Loucy (cell line): ENCODE data around the gene RORB.

Source experiments
- H2AFZ ChIP-seq: fragments of 200-600 bp; sonication (generic); 2 replicates; pipeline ENCODE4 v1.6.0; 2016; ENCODE audit warnings: antibody characterized with exemption, mild to moderate bottlenecking, low read length, moderate library complexity
- H3F3A ChIP-seq: fragments of 200-600 bp; 2 replicates; pipeline ENCODE4 v1.6.0; 2016; ENCODE audit warnings: antibody characterized with exemption, low read depth, mild to moderate bottlenecking
- H3K27me3 ChIP-seq: fragments of 200-600 bp; sonication (generic); 2 replicates; pipeline ENCODE4 v1.6.1; 2014; ENCODE audit warnings: low read length, mild to moderate bottlenecking; ENCODE audit not compliant: insufficient read depth, poor library complexity, severe bottlenecking
- H3K36me3 ChIP-seq: fragments of 200-600 bp; sonication (generic); 2 replicates; pipeline ENCODE4 v1.6.1; 2016; ENCODE audit warnings: low read length; ENCODE audit not compliant: insufficient read depth
- H3K4me1 ChIP-seq: fragments of 200-600 bp; sonication (generic); 2 replicates; pipeline ENCODE4 v1.5.1; 2014; ENCODE audit warnings: low read length, mild to moderate bottlenecking; ENCODE audit not compliant: insufficient read depth, poor library complexity, severe bottlenecking
- H3K4me2 ChIP-seq: fragments of 200-600 bp; sonication (generic); 2 replicates; pipeline ENCODE4 v1.6.0; 2014; ENCODE audit warnings: antibody characterized with exemption, low read length, low read depth, mild to moderate bottlenecking; ENCODE audit not compliant: poor library complexity, severe bottlenecking
- H3K4me3 ChIP-seq: fragments of 200-600 bp; sonication (generic); 2 replicates; pipeline ENCODE4 v1.5.1; 2014; ENCODE audit warnings: low read length, mild to moderate bottlenecking, mixed read lengths; ENCODE audit not compliant: poor library complexity, severe bottlenecking
- H3K79me2 ChIP-seq: fragments of 200-600 bp; sonication (generic); 2 replicates; pipeline ENCODE4 v1.6.1; 2014; ENCODE audit warnings: low read length; ENCODE audit not compliant: insufficient read depth
- H3K9ac ChIP-seq: fragments of 200-600 bp; sonication (generic); 2 replicates; pipeline ENCODE4 v1.6.0; 2014; ENCODE audit warnings: mild to moderate bottlenecking, low read depth, low read length, moderate library complexity; ENCODE audit not compliant: poor library complexity, severe bottlenecking
- H3K9me2 ChIP-seq: fragments of 200-600 bp; sonication (generic); replicated peaks from 2 replicates; pipeline ENCODE4 v1.6.1; 2016; ENCODE audit warnings: low read depth, low read length, mixed read lengths
- H3K9me3 ChIP-seq: fragments of 200-600 bp; sonication (generic); 2 replicates; pipeline ENCODE4 v1.6.1; 2014; ENCODE audit warnings: mild to moderate bottlenecking, antibody characterized with exemption, low read length, low read depth; ENCODE audit not compliant: insufficient read depth
- H4K20me1 ChIP-seq: fragments of 200-600 bp; sonication (generic); 2 replicates; pipeline ENCODE4 v1.6.0; 2014; ENCODE audit warnings: antibody characterized with exemption, low read length, mild to moderate bottlenecking; ENCODE audit not compliant: insufficient read depth, poor library complexity, severe bottlenecking
- CTCF ChIP-seq: fragments of 200-600 bp; sonication (generic); conservative IDR thresholded peaks from 2 replicates; pipeline ENCODE4 v1.5.1; 2014; ENCODE audit warnings: mild to moderate bottlenecking, antibody characterized with exemption, low read length
- EZH2phosphoT487 ChIP-seq: fragments of 200-600 bp; IDR thresholded peaks from 2 replicates; pipeline ENCODE4 v1.6.1; 2018; ENCODE audit warnings: antibody characterized with exemption, mild to moderate bottlenecking, moderate library complexity, borderline replicate concordance

RORB gene

DNA sequence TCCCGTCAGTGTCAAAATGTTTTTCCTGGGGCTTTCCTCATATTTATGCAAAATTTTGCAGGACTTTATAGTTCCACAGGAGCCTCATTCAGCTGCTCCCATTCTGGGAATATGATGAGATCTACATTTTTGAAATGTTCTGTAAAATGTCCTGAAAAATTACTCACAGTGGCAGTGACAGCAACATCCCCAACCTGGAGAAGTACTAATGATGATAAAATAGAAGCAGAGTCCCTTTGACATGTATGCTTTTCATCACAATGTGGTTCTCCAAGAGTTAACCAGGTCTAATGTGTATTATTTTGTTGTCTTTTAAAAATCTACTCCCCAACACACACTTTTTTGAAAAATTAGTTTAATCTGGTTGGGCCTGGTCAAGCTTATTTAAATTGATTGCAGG is 36.1 kb downstream of the RORB start:
- Histone ChIP-seq H2AFZ (no peak overlapping the region), H3K4me2 (no peak overlapping the region), H3K79me2 (no peaks in the 10 kb centered on the region)

GRCh38 chr9:74534841-74535240 is 37.7 kb downstream of the RORB start:
- TF ChIP-seq CTCF (no peak), EZH2phosphoT487 (no peak)
- Histone ChIP-seq H4K20me1 (no peaks in the 10 kb centered on the region), H3K27me3 (no peaks in the 10 kb centered on the region), H3K79me2 (no peaks in the 10 kb centered on the region), H3K9ac (no peak overlapping the region), H2AFZ (no peak overlapping the region), H3K4me2 (no peak overlapping the region), H3F3A (no peaks in the 10 kb centered on the region), H3K9me3 (no peaks in the 10 kb centered on the region), H3K9me2 (no peaks in the 10 kb centered on the region), H3K36me3 (no peaks in the 10 kb centered on the region), H3K4me1 (no peaks in the 10 kb centered on the region), H3K4me3 (no peak overlapping the region)

More for the DNA sequence above, 36.1 kb downstream of the RORB start:
- no peaks in the 10 kb centered on the region for H3K9me2 ChIP-seq
- H3K9me3 ChIP-seq = no peaks in the 10 kb centered on the region
- no peak overlapping the region for H3K4me3 ChIP-seq
- no peaks in the 10 kb centered on the region for H3F3A ChIP-seq
- no peaks in the 10 kb centered on the region for H4K20me1 ChIP-seq
- H3K4me1 ChIP-seq = no peaks in the 10 kb centered on the region
- no peaks in the 10 kb centered on the region for H3K27me3 ChIP-seq
- TF ChIP-seq CTCF = no peak
- no peak for TF ChIP-seq EZH2phosphoT487
- H3K36me3 ChIP-seq = no peaks in the 10 kb centered on the region
- no peak overlapping the region for H3K9ac ChIP-seq

DNA sequence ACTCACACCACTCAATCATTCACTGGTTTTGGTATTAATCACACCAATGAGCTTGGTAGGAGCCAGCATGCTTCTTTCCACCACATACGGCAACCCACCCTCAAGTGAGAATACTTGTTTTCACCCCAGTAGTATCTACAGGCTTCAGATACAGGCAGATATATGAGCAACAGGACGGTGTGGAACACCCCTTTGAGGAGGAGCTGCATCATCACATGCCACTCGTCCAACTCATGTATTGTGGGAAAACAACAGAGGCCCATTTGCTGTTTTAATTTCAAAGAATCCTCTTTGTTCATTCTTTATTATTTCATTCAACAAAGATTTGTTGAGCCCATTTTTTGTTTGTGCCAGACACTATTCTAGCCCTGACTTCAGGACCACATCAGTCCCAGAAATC is 46.0 kb downstream of the RORB start:
- Histone ChIP-seq H3K4me2 (no peak overlapping the region), H3K36me3 (no peaks in the 10 kb centered on the region), H3K9me3 (no peaks in the 10 kb centered on the region), H3K27me3 (no peaks in the 10 kb centered on the region), H3K79me2 (no peaks in the 10 kb centered on the region), H3F3A (no peaks in the 10 kb centered on the region), H2AFZ (no peak overlapping the region), H3K4me3 (no peak overlapping the region), H3K9ac (no peak overlapping the region), H4K20me1 (no peaks in the 10 kb centered on the region), H3K4me1 (no peaks in the 10 kb centered on the region), H3K9me2 (no peaks in the 10 kb centered on the region)
- TF ChIP-seq CTCF (no peak), EZH2phosphoT487 (no peak)
